Endothelial cell of umbilical vein (primary cell): Measurements from ENCODE around the gene YIPF1. TPM values are rescaled to one million over a fixed set of nuclear protein-coding genes. Genes with fewer than 3 reads are reported as not detected.

Source experiments
- BruUV-seq: library from RNA; stranded (reverse); fragments of 400-500 nt; replicated peaks from 2 replicates; lab custom pipeline; 2021; lab: Mats Ljungman, UMichigan
- CTCF ChIA-PET: fragments of 300-600, 350-600 bp; sonication (Branson Sonifier 250); formaldehyde crosslinking; loops from one replicate; lab custom pipeline; 2021; ENCODE audit warnings: antibody characterized with exemption, inconsistent platforms; lab: Charles Lee
- POLR2A ChIA-PET: fragments of 300-600, 350-600 bp; sonication (Branson Sonifier 250); formaldehyde crosslinking; loops from one replicate; lab custom pipeline; 2021; ENCODE audit warnings: antibody characterized with exemption, inconsistent platforms; lab: Charles Lee
- DNase-seq: peaks from one replicate; pipeline ENCODE4 v3.0.0-alpha.2; 2011; ENCODE audit warnings: low read depth, low spot score
- FAIRE-seq: peaks from 2 replicates; lab custom pipeline; 2011; peaks lifted over from hg19 to GRCh38; lab: Jason Lieb, UNC
- H2AFZ ChIP-seq: 2 replicates; pipeline ENCODE4 v1.6.0; 2012; ENCODE audit warnings: low read depth, low read length, control low read depth, inconsistent platforms
- H3K27ac ChIP-seq: 2 replicates; pipeline ENCODE4 v1.5.1; 2011; ENCODE audit warnings: low read depth, mild to moderate bottlenecking, control low read depth, low read length, moderate library complexity; ENCODE audit not compliant: insufficient read depth
- H3K27me3 ChIP-seq, 2 experiments: 2 replicates each; pipeline versions ENCODE4 v1.6.0 to v1.6.1; 2011; ENCODE audit warnings: low read length in 2 of 2, mixed read lengths in 1 of 2; ENCODE audit not compliant: control insufficient read depth in 2 of 2, insufficient read depth in 2 of 2
- H3K36me3 ChIP-seq, 2 experiments: 2 replicates in 1 of 2; 3 replicates in 1 of 2; pipeline ENCODE4 v1.5.1; 2011; ENCODE audit warnings: low read length in 2 of 2, mild to moderate bottlenecking in 1 of 2, moderate library complexity in 1 of 2; ENCODE audit not compliant: control insufficient read depth in 2 of 2, insufficient read depth in 2 of 2; ENCODE audit errors: extremely low read depth in 1 of 2
- H3K4me1 ChIP-seq: 3 replicates; pipeline ENCODE4 v1.5.1; 2011; ENCODE audit warnings: mild to moderate bottlenecking, low read length; ENCODE audit not compliant: control insufficient read depth, insufficient read depth; ENCODE audit errors: extremely low read depth
- H3K4me2 ChIP-seq: 2 replicates; pipeline ENCODE4 v1.6.1; 2011; ENCODE audit warnings: low read length, control low read depth, mixed read lengths; ENCODE audit not compliant: insufficient read depth
- H3K4me3 ChIP-seq, 3 experiments: fragments of 200-600 bp in 1 of 3; sonication (generic), shearing (Covaris generic) in 1 of 3; replicated peaks in 1 of 3; 2 replicates each; pipeline ENCODE4 v1.5.1; 2011 to 2016; ENCODE audit warnings: control low read depth in 3 of 3, low read length in 3 of 3, mild to moderate bottlenecking in 2 of 3, inconsistent platforms in 1 of 3, low read depth in 1 of 3, moderate library complexity in 1 of 3; ENCODE audit not compliant: insufficient read depth in 1 of 3
- H3K79me2 ChIP-seq: 2 replicates; pipeline ENCODE4 v1.6.0; 2012; ENCODE audit warnings: low read length, inconsistent platforms; ENCODE audit not compliant: control insufficient read depth, insufficient read depth
- H3K9ac ChIP-seq: replicated peaks from 2 replicates; pipeline ENCODE3; 2011; ENCODE audit warnings: low read length, control low read depth; ENCODE audit not compliant: insufficient read depth; ENCODE audit errors: extremely low read depth
- H3K9me1 ChIP-seq: replicated peaks from 3 replicates; pipeline ENCODE4 v1.6.0; 2011; ENCODE audit warnings: mild to moderate bottlenecking, low read length; ENCODE audit not compliant: control insufficient read depth, insufficient read depth; ENCODE audit errors: extremely low read depth
- H3K9me3 ChIP-seq: replicated peaks from 2 replicates; pipeline ENCODE4 v1.5.1; 2012; ENCODE audit warnings: low read length, inconsistent platforms; ENCODE audit not compliant: control insufficient read depth, insufficient read depth
- H4K20me1 ChIP-seq: replicated peaks from 2 replicates; pipeline ENCODE3; 2011; ENCODE audit warnings: mild to moderate bottlenecking, low read length; ENCODE audit not compliant: control insufficient read depth, insufficient read depth; ENCODE audit errors: extremely low read depth
- CTCF ChIP-seq, 2 donors: IDR thresholded peaks; 1 replicate in 1 of 2; 2 replicates in 1 of 2; pipeline ENCODE4 v1.5.1; 2011; ENCODE audit warnings: low read length in 2 of 2, mild to moderate bottlenecking in 2 of 2, moderate library complexity in 2 of 2, control low read depth in 1 of 2, inconsistent platforms in 1 of 2, low read depth in 1 of 2; ENCODE audit not compliant: insufficient read depth in 1 of 2; ENCODE audit errors: extremely low read depth in 1 of 2
- EZH2 ChIP-seq: IDR thresholded peaks from 2 replicates; pipeline ENCODE4 v1.6.1; 2012; ENCODE audit warnings: borderline replicate concordance, low read depth, mild to moderate bottlenecking, moderate library complexity, low read length, inconsistent platforms; ENCODE audit not compliant: severe bottlenecking
- FOS ChIP-seq: IDR thresholded peaks from 2 replicates; pipeline ENCODE4 v1.6.1; 2011; ENCODE audit warnings: mild to moderate bottlenecking, low read length, moderate library complexity, borderline replicate concordance; ENCODE audit not compliant: insufficient read depth
- GATA2 ChIP-seq: IDR thresholded peaks from 2 replicates; pipeline ENCODE4 v1.7.0; 2011; ENCODE audit warnings: low read depth, mild to moderate bottlenecking, moderate library complexity, mixed read lengths, low read length; ENCODE audit not compliant: insufficient read length, insufficient read depth
- JUN ChIP-seq: IDR thresholded peaks from 2 replicates; pipeline ENCODE4 v1.6.1; 2011; ENCODE audit warnings: borderline replicate concordance, low read depth; ENCODE audit not compliant: insufficient read length, insufficient read depth
- MAX ChIP-seq: IDR thresholded peaks from 2 replicates; pipeline ENCODE4 v1.6.1; 2011; ENCODE audit not compliant: insufficient read depth, insufficient read length
- MYC ChIP-seq: IDR thresholded peaks from one replicate; pipeline ENCODE4 v1.6.1; 2011; ENCODE audit warnings: mild to moderate bottlenecking, low read depth, low read length
- POLR2A ChIP-seq: IDR thresholded peaks from 2 replicates; pipeline ENCODE4 v1.6.1; 2012; ENCODE audit warnings: low read depth, mild to moderate bottlenecking, control low read depth, low read length
- POLR2AphosphoS5 ChIP-seq: IDR thresholded peaks from 2 replicates; pipeline ENCODE4 v1.6.1; 2012; ENCODE audit warnings: low read depth, mild to moderate bottlenecking, control low read depth, low read length, moderate library complexity; ENCODE audit not compliant: insufficient read depth
- dilution Hi-C: fragments of 300-500 bp; cut with MboI; formaldehyde crosslinking; loops from one replicate; pipeline ENCODE4 v1.15.0; 2019; ENCODE audit warnings: low sequenced_read_pairs; ENCODE audit not compliant: extremely low pct_ligation_motif_present
- intact Hi-C: fragments of 100-400 bp; cut with micrococcal nuclease; formaldehyde crosslinking; loops from one replicate; pipeline ENCODE4 v1.10.0; 2022
- polyA plus RNA-seq, 4 experiments: library from polyadenylated mRNA; depleted of rRNA in 3 of 4; stranded (reverse) in 3 of 4; unstranded in 1 of 4; fragments of >200 nt; gene quantifications; 2 replicates each; pipeline versions ENCODE4 v1.2.1 to v1.2.3, GENCODE V29; 2011 to 2012; ENCODE audit warnings: missing spikeins in 1 of 4
- total RNA-seq: library from RNA; stranded (reverse); gene quantifications from 2 replicates; pipeline ENCODE4 v1.2.3, GENCODE V29; 2021

YIPF1 gene
- total and polyA plus RNA-seq, 2 donors (not counting 3 experiments of a cell fraction or from before 2014, with no cell fraction given), result 14.8 to 26.2 TPM

GRCh38 chr1:53807916-53808315 lies 81.7 kb downstream of the YIPF1 start:
- H3K4me3 ChIP-seq, result no peak overlapping the region
- peaks cover 0 to 10% of the 10 kb centered on the region in 2 experiments for H3K36me3 ChIP-seq
- no peak overlapping the region for H3K4me2 ChIP-seq
- H3K4me1 ChIP-seq, result no peaks in the 10 kb centered on the region
- no peaks in the 10 kb centered on the region for H3K9me1 ChIP-seq
- intact Hi-C loops (no loop called here), dilution Hi-C loops (no loop called here)
- H3K27me3 ChIP-seq, result no peaks in the 10 kb centered on the region
- TF ChIP-seq POLR2A, result no peak
- no peak for TF ChIP-seq GATA2
- no peak for TF ChIP-seq MYC
- TF ChIP-seq POLR2AphosphoS5, result no peak
- no peak for TF ChIP-seq CTCF (IDR thresholded peaks at IDR 0.05; ENCODE audit: extremely low read depth in 1 of 2, insufficient read depth in 1 of 2, low read depth in 1 of 2, low read length in 2 of 2)
- no peak for TF ChIP-seq MAX
- TF ChIP-seq JUN, result no peak
- TF ChIP-seq EZH2, result no peak
- no peak for TF ChIP-seq FOS
- no peak overlapping the region for H3K27ac ChIP-seq
- H2AFZ ChIP-seq, result no peak overlapping the region
- no peak overlapping the region for H3K9ac ChIP-seq
- FAIRE-seq (no peak), DNase-seq (no peak)
- H4K20me1 ChIP-seq, result no peaks in the 10 kb centered on the region
- no peaks in the 10 kb centered on the region for H3K9me3 ChIP-seq
- BruUV-seq, result no TSS peak
- CTCF ChIA-PET, result interaction anchor here (0.6 to 1.0 kb wide), 2 partner anchors 20 to 54 kb away, joined by 3 read pairs; no protein-coding TSS in a partner anchor
- H3K79me2 ChIP-seq, result peaks cover 8% of the 10 kb centered on the region
- POLR2A ChIA-PET, result no interaction called here
